HCT116 (cell line): ENCODE measurements around the gene SLC38A2. TPM values are rescaled to one million over a fixed set of nuclear protein-coding genes. Genes with fewer than 3 reads are reported as not detected.

Experiments used
- ATAC-seq: fragments of 200-7000 bp; cut with Tn5 transposase; 2 replicates; pipeline ENCODE4 v1.9.1; 2020; ENCODE audit warnings: mild to moderate bottlenecking, moderate library complexity
- BruUV-seq: library from RNA; stranded (reverse); fragments of 400-500 nt; replicated peaks from 2 replicates; lab custom pipeline; 2021; lab: Mats Ljungman, UMichigan
- CTCF ChIA-PET: fragments of 300-600 bp; sonication (Branson Sonifier 250); formaldehyde crosslinking; loops from one replicate; lab custom pipeline; 2021; ENCODE audit warnings: antibody characterized with exemption; lab: Charles Lee
- POLR2A ChIA-PET: fragments of 300-600, 350-600 bp; sonication (Branson Sonifier 250); formaldehyde crosslinking; loops from one replicate; lab custom pipeline; 2021; ENCODE audit warnings: antibody characterized with exemption; lab: Charles Lee
- RAD21 ChIA-PET, 2 experiments: fragments of 300-600 bp; sonication (Branson Sonifier 250); formaldehyde crosslinking; loops; one replicate each; lab custom pipeline; 2023; ENCODE audit warnings: low total read pairs in 2 of 2; ENCODE audit not compliant: uncharacterized antibody in 2 of 2, unreplicated experiment in 2 of 2, low non-redundant PET in 1 of 2; lab: Charles Lee
- DNase-seq: peaks from one replicate; pipeline ENCODE4 v3.0.0-alpha.2; 2010; ENCODE audit warnings: low read depth, low spot score
- H2AFZ ChIP-seq: fragments of 200-600 bp; shearing (Covaris generic), sonication (generic); 2 replicates; pipeline ENCODE4 v1.6.1; 2017; ENCODE audit warnings: low read depth, mixed run types, mixed read lengths, antibody characterized with exemption, low read length; ENCODE audit not compliant: poor library complexity, severe bottlenecking
- H3K27ac ChIP-seq: 2 replicates; pipeline ENCODE4 v1.5.1; 2012; ENCODE audit warnings: low read depth, low read length
- H3K27me3 ChIP-seq: fragments of 200-600 bp; sonication (generic); 2 replicates; pipeline ENCODE4 v1.6.1; 2016; ENCODE audit warnings: mixed run types, low read length, mixed read lengths; ENCODE audit not compliant: insufficient read depth
- H3K36me3 ChIP-seq, 2 experiments: fragments of 200-500 bp in 1 of 2; fragments of 200-600 bp in 1 of 2; sonication (Bioruptor generic) in 1 of 2; sonication (generic) in 1 of 2; 2 replicates each; pipeline versions ENCODE4 v1.5.1 to v1.6.1; 2014 to 2016; ENCODE audit warnings: low read length in 2 of 2, inconsistent platforms in 1 of 2, mixed read lengths in 1 of 2, mixed run types in 1 of 2; ENCODE audit not compliant: insufficient read depth in 2 of 2, control insufficient read depth in 1 of 2
- H3K4me1 ChIP-seq, 2 experiments: fragments of 200-600 bp in 1 of 2; sonication (generic) in 1 of 2; 2 replicates each; pipeline versions ENCODE4 v1.5.1 to v1.6.1; 2012 to 2017; ENCODE audit warnings: low read length in 2 of 2, inconsistent platforms in 1 of 2, mild to moderate bottlenecking in 1 of 2, mixed read lengths in 1 of 2, mixed run types in 1 of 2, moderate library complexity in 1 of 2; ENCODE audit not compliant: insufficient read depth in 2 of 2, control insufficient read depth in 1 of 2
- H3K4me2 ChIP-seq: fragments of 200-600 bp; sonication (generic); 2 replicates; pipeline ENCODE4 v1.6.1; 2017; ENCODE audit warnings: mixed run types, low read length, mixed read lengths
- H3K4me3 ChIP-seq, 2 experiments: fragments of 200-600 bp in 1 of 2; sonication (generic) in 1 of 2; replicated peaks in 1 of 2; 2 replicates each; pipeline ENCODE4 v1.5.1; 2011 to 2016; ENCODE audit warnings: low read length in 2 of 2, control low read depth in 1 of 2, low read depth in 1 of 2, mild to moderate bottlenecking in 1 of 2, mixed read lengths in 1 of 2, mixed run types in 1 of 2
- H3K79me2 ChIP-seq: fragments of 200-600 bp; sonication (generic); 2 replicates; pipeline ENCODE4 v1.6.1; 2017; ENCODE audit warnings: mild to moderate bottlenecking, mixed run types, low read length, moderate library complexity, mixed read lengths; ENCODE audit not compliant: insufficient read depth
- H3K9ac ChIP-seq: fragments of 200-600 bp; sonication (generic); 2 replicates; pipeline ENCODE4 v1.6.1; 2016; ENCODE audit warnings: low read length, mixed read lengths
- H3K9me2 ChIP-seq: fragments of 200-600 bp; sonication (generic), shearing (Covaris generic); 2 replicates; pipeline ENCODE4 v1.6.1; 2017; ENCODE audit warnings: mixed run types, mild to moderate bottlenecking, moderate library complexity; ENCODE audit not compliant: insufficient read depth
- H3K9me3 ChIP-seq, 2 experiments: fragments of 200-500 bp in 1 of 2; fragments of 200-600 bp in 1 of 2; sonication (Bioruptor generic) in 1 of 2; sonication (generic) in 1 of 2; 2 replicates each; pipeline ENCODE4 v1.6.1; 2014 to 2017; ENCODE audit warnings: low read length in 2 of 2, mixed read lengths in 2 of 2, inconsistent platforms in 1 of 2, low read depth in 1 of 2, mild to moderate bottlenecking in 1 of 2, mixed run types in 1 of 2, moderate library complexity in 1 of 2; ENCODE audit not compliant: control insufficient read depth in 1 of 2, insufficient read depth in 1 of 2
- H4K20me1 ChIP-seq: fragments of 200-600 bp; sonication (generic), shearing (Covaris generic); 2 replicates; pipeline ENCODE4 v1.6.1; 2017; ENCODE audit warnings: mixed run types, mild to moderate bottlenecking, moderate library complexity; ENCODE audit not compliant: insufficient read depth
- CBX3 ChIP-seq: IDR thresholded peaks from 2 replicates; pipeline ENCODE4 v1.6.1; 2012; ENCODE audit warnings: low read depth
- CEBPB ChIP-seq: IDR thresholded peaks from 2 replicates; pipeline ENCODE4 v1.6.1; 2012; ENCODE audit warnings: low read depth
- EZH2 ChIP-seq: fragments of 200-600 bp; sonication (generic); IDR thresholded peaks from 2 replicates; pipeline ENCODE4 v1.6.1; 2017; ENCODE audit warnings: antibody characterized with exemption, mixed run types
- SIN3A ChIP-seq: IDR thresholded peaks from 2 replicates; pipeline ENCODE4 v1.6.1; 2012; ENCODE audit warnings: low read depth
- SP1 ChIP-seq: IDR thresholded peaks from 2 replicates; pipeline ENCODE4 v1.6.1; 2012; ENCODE audit warnings: low read depth
- ZNF274 ChIP-seq: fragments of 200-500 bp; sonication (Bioruptor generic); IDR thresholded peaks from 2 replicates; pipeline ENCODE4 v1.6.1; 2014; ENCODE audit warnings: mild to moderate bottlenecking, low read depth, low read length, inconsistent platforms
- intact Hi-C: fragments of 100-400 bp; cut with micrococcal nuclease; formaldehyde crosslinking; loops from 2 replicates; pipeline ENCODE4 v1.10.0; 2022
- total RNA-seq: library from RNA; stranded (reverse); gene quantifications from one replicate; pipeline ENCODE4 v1.2.1, GENCODE V29; 2021; ENCODE audit not compliant: unreplicated experiment
- TF ChIP-seq, protein P1 (sequence below): IDR thresholded peaks from 2 replicates; pipeline ENCODE4 v1.6.1; 2012; ENCODE audit warnings: low read depth

The SLC38A2 gene
- total RNA-seq, 1 experiment from 2014 or later = 1,049 TPM

DNA sequence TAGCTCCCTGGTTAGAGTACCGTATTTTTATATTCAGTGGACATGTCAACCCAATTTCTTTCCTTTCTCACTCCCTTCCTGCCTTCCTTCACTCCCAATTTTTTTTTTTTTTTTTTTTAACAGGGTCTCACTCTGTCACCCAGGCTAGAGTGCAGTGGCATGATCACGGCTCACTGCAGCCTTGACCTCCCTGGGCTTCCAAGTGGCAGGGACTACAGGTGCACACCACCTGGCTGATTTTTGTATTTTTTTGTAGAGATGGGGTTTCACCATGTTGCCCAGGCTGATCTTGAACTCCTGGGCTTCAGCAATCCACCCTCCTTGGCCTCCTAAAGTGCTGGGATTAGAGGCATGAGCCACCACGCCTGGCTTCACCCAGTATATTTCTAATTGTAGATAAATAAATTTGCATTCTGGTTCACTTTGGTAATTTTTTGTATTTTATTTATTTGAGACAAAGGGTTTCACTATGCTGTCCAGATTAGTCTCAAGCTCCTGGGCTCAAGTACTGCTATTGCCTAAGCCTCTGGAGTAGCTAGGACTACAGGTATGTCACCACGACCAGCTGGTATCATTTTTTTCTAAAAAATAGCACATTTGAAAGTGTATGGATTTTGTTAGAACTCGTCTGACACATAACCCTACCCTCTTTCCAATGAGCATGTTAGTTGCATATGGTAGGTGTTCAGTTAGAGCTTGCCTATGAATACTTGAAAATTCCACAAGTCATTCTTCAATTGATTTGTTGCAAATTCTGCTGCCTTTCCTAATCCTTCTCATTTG lies 15.7 kb downstream of the SLC38A2 start (continued):
- TF ChIP-seq, protein P1, sequence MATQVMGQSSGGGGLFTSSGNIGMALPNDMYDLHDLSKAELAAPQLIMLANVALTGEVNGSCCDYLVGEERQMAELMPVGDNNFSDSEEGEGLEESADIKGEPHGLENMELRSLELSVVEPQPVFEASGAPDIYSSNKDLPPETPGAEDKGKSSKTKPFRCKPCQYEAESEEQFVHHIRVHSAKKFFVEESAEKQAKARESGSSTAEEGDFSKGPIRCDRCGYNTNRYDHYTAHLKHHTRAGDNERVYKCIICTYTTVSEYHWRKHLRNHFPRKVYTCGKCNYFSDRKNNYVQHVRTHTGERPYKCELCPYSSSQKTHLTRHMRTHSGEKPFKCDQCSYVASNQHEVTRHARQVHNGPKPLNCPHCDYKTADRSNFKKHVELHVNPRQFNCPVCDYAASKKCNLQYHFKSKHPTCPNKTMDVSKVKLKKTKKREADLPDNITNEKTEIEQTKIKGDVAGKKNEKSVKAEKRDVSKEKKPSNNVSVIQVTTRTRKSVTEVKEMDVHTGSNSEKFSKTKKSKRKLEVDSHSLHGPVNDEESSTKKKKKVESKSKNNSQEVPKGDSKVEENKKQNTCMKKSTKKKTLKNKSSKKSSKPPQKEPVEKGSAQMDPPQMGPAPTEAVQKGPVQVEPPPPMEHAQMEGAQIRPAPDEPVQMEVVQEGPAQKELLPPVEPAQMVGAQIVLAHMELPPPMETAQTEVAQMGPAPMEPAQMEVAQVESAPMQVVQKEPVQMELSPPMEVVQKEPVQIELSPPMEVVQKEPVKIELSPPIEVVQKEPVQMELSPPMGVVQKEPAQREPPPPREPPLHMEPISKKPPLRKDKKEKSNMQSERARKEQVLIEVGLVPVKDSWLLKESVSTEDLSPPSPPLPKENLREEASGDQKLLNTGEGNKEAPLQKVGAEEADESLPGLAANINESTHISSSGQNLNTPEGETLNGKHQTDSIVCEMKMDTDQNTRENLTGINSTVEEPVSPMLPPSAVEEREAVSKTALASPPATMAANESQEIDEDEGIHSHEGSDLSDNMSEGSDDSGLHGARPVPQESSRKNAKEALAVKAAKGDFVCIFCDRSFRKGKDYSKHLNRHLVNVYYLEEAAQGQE = no peak
- TF ChIP-seq CEBPB (peak; percentile 24; the same call in 1 of the 2 replicates), ZNF274 (no peak)
- TF ChIP-seq, all 23 proteins: peak for 5

- no TSS peak for BruUV-seq
- no peak overlapping the region for H3K4me3 ChIP-seq
- no peaks in the 10 kb centered on the region; the same call in 1 of the 2 replicates for H3K79me2 ChIP-seq
- no peak overlapping the region for H3K27ac ChIP-seq
- no peak overlapping the region for H2AFZ ChIP-seq
- ChIA-PET POLR2A (no interaction called here), RAD21 (no interaction called here), CTCF (interaction anchor here (1.3 kb wide), 1 partner anchor 230 kb away, joined by 3 read pairs; no protein-coding TSS in a partner anchor)
- no peaks in the 10 kb centered on the region for H3K9me3 ChIP-seq
- TF ChIP-seq CBX3 (no peak), SP1 (no peak), CEBPB (no peak), SIN3A (no peak), EZH2 (no peak)
- no peaks in the 10 kb centered on the region for H3K27me3 ChIP-seq
- intact Hi-C loops = loop anchor here (5.0 kb wide), 5 partner anchors 88 to 362 kb away; partner anchors contain the start of genes SCAF11 and SLC38A1
- DNase-seq (no peak), ATAC-seq (no peak)
- H3K4me1 ChIP-seq = peaks cover 0 to 16% of the 10 kb centered on the region in 2 experiments; a peak in 2 of 4 replicates
- H3K9ac ChIP-seq = no peak overlapping the region
- peaks cover 6 to 8% of the 10 kb centered on the region in 2 experiments; a peak in 3 of 4 replicates for H3K36me3 ChIP-seq
- no peaks in the 10 kb centered on the region for H3K9me2 ChIP-seq
- H4K20me1 ChIP-seq = peaks cover 7% of the 10 kb centered on the region; the same call in 1 of the 2 replicates
- peak overlapping the region; percentile 1; the same call in 1 of the 2 replicates for H3K4me2 ChIP-seq
These were observed 17.8 kb downstream of the SLC38A2 start for GRCh38 chr12:46354802-46355199.
